GM10266 (cell line): ENCODE measurements around the gene XAB2.

Experiments
- DNase-seq: peaks from one replicate; pipeline ENCODE4 v3.0.0; 2012; ENCODE audit errors: extremely low spot score
- CTCF ChIP-seq: IDR thresholded peaks from 2 replicates; pipeline ENCODE4 v1.5.1; 2012; ENCODE audit warnings: mild to moderate bottlenecking, low read depth; ENCODE audit not compliant: control insufficient read depth, insufficient read depth; ENCODE audit errors: missing control alignments

The XAB2 gene

GRCh38 chr19:7617172-7617571, 12.2 kb downstream of the XAB2 start:
- DNase-seq = no peak
- TF ChIP-seq CTCF = no peak

GRCh38 chr19:7614859-7615741, 14.2 kb downstream of the XAB2 start:
- TF ChIP-seq CTCF = no peak
- no peak for DNase-seq

GRCh38 chr19:7612282-7613274, 16.8 kb downstream of the XAB2 start:
- DNase-seq = no peak
- TF ChIP-seq CTCF = no peak

GRCh38 chr19:7611541-7612279, 17.6 kb downstream of the XAB2 start:
- TF ChIP-seq CTCF = no peak
- no peak for DNase-seq

- no peak for TF ChIP-seq CTCF
- DNase-seq = no peak
Measured at GRCh38 chr19:7610491-7611240, 18.7 kb downstream of the XAB2 start.

GRCh38 chr19:7607874-7608560, 21.3 kb downstream of the XAB2 start:
- no peak for DNase-seq
- TF ChIP-seq CTCF = no peak
